Measurements from ENCODE around the gene COA8. TPM values are rescaled to one million over a fixed set of nuclear protein-coding genes. Genes with fewer than 3 reads are reported as not detected.

The COA8 gene
- total and polyA plus RNA-seq, 10 of the 15 experiments (the other 5 are each of a cell fraction or from before 2014, with no cell fraction given): 6.1 to 69.5 (median 25.8) TPM

GRCh38 chr14:103547941-103548462, 14.8 kb upstream of the COA8 start:
- SMC1A ChIA-PET (ENCODE audit: uncharacterized antibody, unreplicated experiment): interaction anchor here (0.6 to 1.2 kb wide), 2 partner anchors 16 to 21 kb away, joined by 3 read pairs; no protein-coding TSS in a partner anchor
- H3K9me3 ChIP-seq (replicated peaks; ENCODE audit: control insufficient read depth, insufficient read depth, low read length): no peaks in the 10 kb centered on the region
- H3K36me3 ChIP-seq (ENCODE audit: control insufficient read depth in 2 of 2, insufficient read depth in 2 of 2, low read length in 1 of 2): no peaks in the 10 kb centered on the region
- FAIRE-seq (no peak), ATAC-seq (no peak), DNase-seq (ENCODE audit: low read depth, low spot score) (no peak)
- POLR2A ChIA-PET: no interaction called here
- no peak overlapping the region for H3K9ac ChIP-seq (ENCODE audit: control insufficient read depth, insufficient read depth, low read length)
- RAD21 ChIA-PET (ENCODE audit: unreplicated experiment): interaction anchor here (2.5 kb wide), 1 partner anchor 29 kb away, joined by 25 read pairs; no protein-coding TSS in a partner anchor
- in situ Hi-C loops (cut with MboI) (no loop called here), intact Hi-C loops (cut with micrococcal nuclease; ENCODE audit: unreplicated experiment) (no loop called here)
- no peaks in the 10 kb centered on the region for H3K79me2 ChIP-seq (ENCODE audit: control insufficient read depth, insufficient read depth, low read length)
- CTCF ChIA-PET: interaction anchor here (0.9 to 5.7 kb wide), 4 partner anchors 10 to 29 kb away, joined by 3 to 53 read pairs (median 8); no protein-coding TSS in a partner anchor
- no peak overlapping the region for H3K27ac ChIP-seq (ENCODE audit: control insufficient read depth, insufficient read depth)
- H3K4me3 ChIP-seq: no peak overlapping the region
- no peaks in the 10 kb centered on the region for H3K27me3 ChIP-seq (replicated peaks in 1 of 2; ENCODE audit: control insufficient read depth in 2 of 2, insufficient read depth in 2 of 2, low read length in 1 of 2)
- H3K4me1 ChIP-seq (ENCODE audit: control insufficient read depth, insufficient read depth, low read length): no peaks in the 10 kb centered on the region
- H3K4me2 ChIP-seq (ENCODE audit: control insufficient read depth, insufficient read depth): no peak overlapping the region
- no peaks in the 10 kb centered on the region for H4K20me1 ChIP-seq (ENCODE audit: control insufficient read depth, insufficient read depth)
- no peak overlapping the region for H2AFZ ChIP-seq (ENCODE audit: control insufficient read depth, low read depth, low read length)
- 77% methylated on average over 16 of the region's 18 CpGs for WGBS (ENCODE audit: insufficient coverage, insufficient replicate concordance, low lambda C conversion rate, missing lambda C conversion rate)
- no TSS peak for BruUV-seq (replicated peaks)
- TF ChIP-seq NR2C2 (IDR thresholded peaks at IDR 0.05; ENCODE audit: borderline replicate concordance, control insufficient read depth, insufficient read length, low read depth): no peak
- TF ChIP-seq ZNF24 (IDR thresholded peaks at IDR 0.05): no peak
- TF ChIP-seq NFYB (IDR thresholded peaks at IDR 0.05; ENCODE audit: insufficient read depth, low read depth, low read length): no peak
- TF ChIP-seq POLR2AphosphoS2 (IDR thresholded peaks at IDR 0.05; ENCODE audit: low read depth, low read length): no peak
- no peak for TF ChIP-seq MYB (IDR thresholded peaks at IDR 0.05; ENCODE audit: borderline replicate concordance, low read depth, low read length)
- TF ChIP-seq JUNB (IDR thresholded peaks at IDR 0.05): no peak
- no peak for TF ChIP-seq RFX5 (IDR thresholded peaks at IDR 0.05; ENCODE audit: low read depth, low read length)
- TF ChIP-seq DPF2 (IDR thresholded peaks at IDR 0.05): no peak
- no peak for TF ChIP-seq EGR1 (IDR thresholded peaks at IDR 0.05; ENCODE audit: borderline replicate concordance in 1 of 2, low read depth in 2 of 2, low read length in 2 of 2)
- no peak for TF ChIP-seq TBL1XR1 (IDR thresholded peaks at IDR 0.05; ENCODE audit: low read depth, low read length)
- TF ChIP-seq ZZZ3 (IDR thresholded peaks at IDR 0.05; ENCODE audit: control insufficient read depth, insufficient read length, low read depth): no peak
- no peak for TF ChIP-seq RCOR1 (conservative IDR thresholded peaks at IDR 0.05; ENCODE audit: low read depth, low read length)
- no peak for TF ChIP-seq REST (IDR thresholded peaks at IDR 0.05; ENCODE audit: low read depth, low read length)
- TF ChIP-seq NFIC (IDR thresholded peaks at IDR 0.05; ENCODE audit: low read depth, low read length): no peak
- TF ChIP-seq ZNF592 (IDR thresholded peaks at IDR 0.05): no peak
- TF ChIP-seq SREBF1 (IDR thresholded peaks at IDR 0.05; ENCODE audit: low read length): no peak
- TF ChIP-seq RAD21 (IDR thresholded peaks at IDR 0.05; ENCODE audit: insufficient read depth, low read depth, low read length): no peak
- TF ChIP-seq KLF5 (IDR thresholded peaks at IDR 0.05; ENCODE audit: partially characterized antibody): no peak
- no peak for TF ChIP-seq FOXK2 (IDR thresholded peaks at IDR 0.05)
